GM10266 (cell line): Measurements from ENCODE around the gene BUD31.
"Not testable (repeated sequence)": the region's sequence is repeated elsewhere in the genome, so short reads cannot be mapped to it uniquely, and the experiment has no call there.

Source experiments
- DNase-seq: peaks from one replicate; pipeline ENCODE4 v3.0.0; 2012; ENCODE audit errors: extremely low spot score
- CTCF ChIP-seq: IDR thresholded peaks from 2 replicates; pipeline ENCODE4 v1.5.1; 2012; ENCODE audit warnings: mild to moderate bottlenecking, low read depth; ENCODE audit not compliant: control insufficient read depth, insufficient read depth; ENCODE audit errors: missing control alignments

The BUD31 gene

GRCh38 chr7:99424932-99425730 lies 16.4 kb downstream of the BUD31 start:
- no peak for TF ChIP-seq CTCF
- DNase-seq: no peak

GRCh38 chr7:99428972-99429566 lies 20.3 kb downstream of the BUD31 start:
- no peak for TF ChIP-seq CTCF
- no peak for DNase-seq

- no peak for DNase-seq
- no peak for TF ChIP-seq CTCF
Measured at GRCh38 chr7:99429756-99430155, 21.0 kb downstream of the BUD31 start.

GRCh38 chr7:99431756-99432540 lies 23.2 kb downstream of the BUD31 start:
- not testable (repeated sequence) for DNase-seq

- no peak for TF ChIP-seq CTCF
- no peak for DNase-seq
Measured at GRCh38 chr7:99433158-99433557, 24.4 kb downstream of the BUD31 start.

GRCh38 chr7:99437946-99438572 lies 29.3 kb downstream of the BUD31 start:
- no peak for DNase-seq
- TF ChIP-seq CTCF: no peak
